K562 (cell line): ENCODE data around the gene AMPD3. TPM values are rescaled to one million over a fixed set of nuclear protein-coding genes. Genes with fewer than 3 reads are reported as not detected.

Source experiments
- BACH1 ChIP-seq: fragments of 200-800 bp; sonication (Bioruptor generic); IDR thresholded peaks from 2 replicates; pipeline ENCODE4 v1.6.1; 2016; ENCODE audit warnings: missing genetic modification characterization, missing compliant biosample characterization
- CEBPZ ChIP-seq: fragments of 150-350 bp; IDR thresholded peaks from 2 replicates; pipeline ENCODE4 v1.6.1; 2014; ENCODE audit warnings: low read depth, mild to moderate bottlenecking, low read length, borderline replicate concordance
- CTCFL ChIP-seq: IDR thresholded peaks from 2 replicates; pipeline ENCODE4 v1.6.1; 2011; ENCODE audit warnings: borderline replicate concordance, low read depth, mild to moderate bottlenecking, moderate library complexity, low read length; ENCODE audit not compliant: insufficient read depth, poor library complexity, severe bottlenecking
- GTF2A2 ChIP-seq: IDR thresholded peaks from 2 replicates; pipeline ENCODE4 v1.6.1; 2016; ENCODE audit warnings: mild to moderate bottlenecking, missing genetic modification characterization, missing compliant biosample characterization
- HDAC1 ChIP-seq, 2 experiments: fragments of 450-650 bp; IDR thresholded peaks; 2 replicates each; pipeline ENCODE4 v1.6.1; 2016 to 2017; ENCODE audit warnings: inconsistent platforms in 1 of 2, mild to moderate bottlenecking in 1 of 2, moderate library complexity in 1 of 2
- HMGXB4 ChIP-seq: sonication (generic); formaldehyde crosslinking; IDR thresholded peaks from 2 replicates; pipeline ENCODE4 v1.8.1; 2023; ENCODE audit warnings: mild to moderate bottlenecking, missing genetic modification reagents
- HSF4 ChIP-seq: fragments of 250-450 bp; sonication (Bioruptor Pico); IDR thresholded peaks from 2 replicates; pipeline ENCODE4 v2.1.2; 2022; ENCODE audit warnings: mild to moderate bottlenecking, moderate library complexity, borderline replicate concordance
- JUND ChIP-seq, 2 experiments: IDR thresholded peaks; 2 replicates in 1 of 2; 3 replicates in 1 of 2; pipeline ENCODE4 v1.6.1; 2011; ENCODE audit warnings: borderline replicate concordance in 2 of 2, low read depth in 2 of 2, low read length in 2 of 2, improper control_type of control experiment in 1 of 2, missing biosample characterization in 1 of 2, missing genetic modification characterization in 1 of 2, missing genetic modification reagents in 1 of 2
- MXI1 ChIP-seq: IDR thresholded peaks from 2 replicates; pipeline ENCODE4 v1.6.1; 2011; ENCODE audit warnings: low read depth, mild to moderate bottlenecking, improper control_type of control experiment, low read length
- PHF21A ChIP-seq: fragments of 450-650 bp; IDR thresholded peaks from 2 replicates; pipeline ENCODE4 v1.6.1; 2017; ENCODE audit warnings: low read depth, borderline replicate concordance
- RBM22 ChIP-seq: fragments of 200-400 bp; formaldehyde crosslinking; IDR thresholded peaks from 2 replicates; pipeline ENCODE4 v1.6.1; 2018; ENCODE audit warnings: low read length, low read depth; ENCODE audit not compliant: poor library complexity, severe bottlenecking
- RFX1 ChIP-seq: fragments of 450-650 bp; IDR thresholded peaks from 2 replicates; pipeline ENCODE4 v1.6.1; 2016; ENCODE audit warnings: mild to moderate bottlenecking, moderate library complexity
- SPI1 ChIP-seq: IDR thresholded peaks from 2 replicates; pipeline ENCODE4 v1.6.1; 2011; ENCODE audit warnings: low read depth, low read length, control low read depth, borderline replicate concordance
- TFE3 ChIP-seq: fragments of 450-650 bp; formaldehyde crosslinking; IDR thresholded peaks from 2 replicates; pipeline ENCODE4 v1.4.0; 2020; ENCODE audit warnings: mild to moderate bottlenecking, mixed read lengths
- ZNF175 ChIP-seq: fragments of 200-800 bp; sonication (Bioruptor generic); IDR thresholded peaks from 2 replicates; pipeline ENCODE4 v1.6.1; 2016; ENCODE audit warnings: low read depth, mild to moderate bottlenecking, missing genetic modification characterization, missing compliant biosample characterization
- ZNF395 ChIP-seq: fragments of 200-800 bp; sonication (Bioruptor generic); IDR thresholded peaks from 2 replicates; pipeline ENCODE4 v1.6.1; 2017; ENCODE audit warnings: missing genetic modification characterization, missing compliant biosample characterization
- ZSCAN29 ChIP-seq: fragments of 450-650 bp; IDR thresholded peaks from 2 replicates; pipeline ENCODE4 v1.6.1; 2017
- polyA plus RNA-seq, 8 experiments: library from polyadenylated mRNA; depleted of rRNA in 4 of 8; stranded (reverse) in 5 of 8; unstranded in 3 of 8; fragments of >200 nt; fragmentation: Nextera tagmentation in 2 of 8; fragmentation: Illumina TruSeq in 1 of 8; extraction: Ambion mirVana in 2 of 8; extraction: Trizol in 1 of 8; gene quantifications; 2 replicates each; pipeline versions ENCODE4 v1.2.1 to v1.2.3, GENCODE V29; 2011 to 2014; ENCODE audit warnings: inconsistent platforms in 1 of 8, missing spikeins in 1 of 8
- total RNA-seq, 7 experiments: library from RNA; depleted of rRNA in 6 of 7; stranded (reverse); fragments of >200 nt in 6 of 7; fragmentation: Illumina TruSeq in 2 of 7; extraction: Trizol in 2 of 7; gene quantifications; 2 replicates each; pipeline versions ENCODE4 v1.2.1 to v1.2.3, GENCODE V29; 2011 to 2021; ENCODE audit warnings: low replicate concordance in 1 of 7

Gene AMPD3
- total and polyA plus RNA-seq, 9 of the 15 experiments (the other 6 are each of a cell fraction or from before 2014, with no cell fraction given), result 4.4 to 23.6 (median 11.2) TPM

- no peak for TF ChIP-seq CTCFL
- no peak for TF ChIP-seq HMGXB4
- no peak for TF ChIP-seq BACH1 (tag)
- TF ChIP-seq SPI1, result peak; percentile 66; the same call in 1 of the 2 replicates
- TF ChIP-seq TFE3 (CRISPR knock-in tag), result no peak
- no peak for TF ChIP-seq ZNF395 (CRISPR knock-in tag)
- no peak for TF ChIP-seq RBM22
- TF ChIP-seq RFX1, result no peak
- no peak for TF ChIP-seq ZSCAN29
- TF ChIP-seq CEBPZ, result no peak
- peak in 1 of 2 experiments; percentile 96; a peak in 2 of 4 replicates for TF ChIP-seq HDAC1 (IDR thresholded peaks at IDR 0.05)
- no peak for TF ChIP-seq ZNF175 (CRISPR knock-in tag)
- TF ChIP-seq GTF2A2 (tag), result no peak
- TF ChIP-seq HSF4 (CRISPR knock-in tag), result no peak
- peak; percentile 92 for TF ChIP-seq PHF21A
- TF ChIP-seq MXI1, result no peak
- peak; percentile 67 for TF ChIP-seq JUND (IDR thresholded peaks at IDR 0.05; ENCODE audit: borderline replicate concordance, low read depth, low read length)
- peak; percentile 72; the same call in 2 of the 3 replicates for TF ChIP-seq JUND (tag; IDR thresholded peaks at IDR 0.05; ENCODE audit: borderline replicate concordance, low read depth, low read length)
Observed at GRCh38 chr11:10407055-10407454, 48.0 kb upstream of the AMPD3 start (continued).
